NCI-H187 (cell line): ENCODE results near the gene RPL36.
"Not testable (repeated sequence)": the region's sequence is repeated elsewhere in the genome, so short reads cannot be mapped to it uniquely, and the experiment has no call there.

ENCODE experiments used
- DNase-seq, 2 experiments: peaks; one replicate each; lab custom pipeline; 2025; lab: John Stamatoyannopoulos, UW

Gene RPL36

GRCh38 chr19:5690955-5691821 lies 1.1 kb downstream of the RPL36 start:
- DNase-seq = no peak

- no peak for DNase-seq
Measured at GRCh38 chr19:5691822-5692722, 2.0 kb downstream of the RPL36 start.

DNA sequence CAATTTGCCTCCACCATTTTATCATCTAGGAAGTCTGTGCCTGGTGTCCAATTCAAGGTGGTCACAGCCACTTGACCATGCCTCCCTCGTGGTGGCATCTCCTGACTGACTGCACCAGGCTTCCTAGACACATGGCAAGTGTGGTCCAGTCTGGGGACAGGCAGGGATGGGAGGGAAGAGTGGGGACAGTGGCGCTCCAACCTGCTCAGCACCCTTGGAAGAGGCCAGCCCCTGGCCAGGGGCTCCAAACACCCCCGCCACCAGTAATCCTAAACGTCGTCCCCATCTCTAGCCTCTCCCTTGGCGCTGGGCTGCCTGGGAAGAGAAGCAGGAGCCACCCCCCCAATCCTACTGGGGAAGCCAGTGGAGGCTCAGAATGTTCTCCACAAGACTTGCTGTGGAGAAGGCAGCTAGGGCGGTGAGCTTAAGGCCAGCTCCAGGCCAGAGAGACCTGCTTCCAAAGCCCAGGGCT lies 2.7 kb downstream of the RPL36 start:
- DNase-seq = no peak

- DNase-seq = no peak
Measured at GRCh38 chr19:5693195-5694166, 3.4 kb downstream of the RPL36 start.

DNA sequence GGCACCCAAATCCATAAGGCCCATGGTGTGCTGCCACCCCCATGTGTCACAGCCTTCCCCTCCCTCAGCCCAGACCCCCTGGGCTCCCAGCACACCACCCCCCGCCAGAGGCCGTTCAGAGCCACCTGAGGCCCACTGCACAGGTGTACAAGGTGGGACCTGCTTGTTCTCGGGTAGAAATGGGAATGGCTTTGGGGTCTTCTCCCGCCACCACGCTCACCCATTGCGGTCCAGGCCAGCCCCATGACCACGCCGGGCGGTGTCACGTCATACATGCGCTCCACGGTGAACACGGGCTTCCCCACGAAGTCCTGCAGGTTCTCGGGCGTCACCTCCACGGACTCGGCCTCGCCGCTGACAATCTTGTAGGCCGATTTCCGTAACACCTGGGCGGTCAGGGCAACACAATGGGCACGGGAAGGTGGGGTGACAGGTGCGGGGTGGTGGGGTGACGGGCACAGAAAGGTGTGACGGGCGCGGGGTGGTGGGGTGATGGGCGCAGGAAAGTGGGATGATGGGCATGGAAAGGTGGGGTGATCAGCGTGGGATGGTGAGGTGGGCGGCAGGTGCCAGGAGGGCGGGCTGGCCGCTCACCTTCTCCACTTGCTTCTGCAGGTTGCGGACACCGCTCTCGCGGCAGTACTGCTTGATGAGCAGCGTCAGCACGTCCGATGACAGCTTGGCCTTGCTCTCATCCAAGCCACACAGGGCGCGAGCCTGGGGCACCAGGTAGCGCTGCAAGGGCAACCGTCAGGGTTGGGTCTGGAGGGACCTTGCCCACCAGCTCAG lies 4.3 kb downstream of the RPL36 start:
- DNase-seq = no peak

- no peak for DNase-seq
Measured at GRCh38 chr19:5694956-5695648, 5.0 kb downstream of the RPL36 start.

DNA sequence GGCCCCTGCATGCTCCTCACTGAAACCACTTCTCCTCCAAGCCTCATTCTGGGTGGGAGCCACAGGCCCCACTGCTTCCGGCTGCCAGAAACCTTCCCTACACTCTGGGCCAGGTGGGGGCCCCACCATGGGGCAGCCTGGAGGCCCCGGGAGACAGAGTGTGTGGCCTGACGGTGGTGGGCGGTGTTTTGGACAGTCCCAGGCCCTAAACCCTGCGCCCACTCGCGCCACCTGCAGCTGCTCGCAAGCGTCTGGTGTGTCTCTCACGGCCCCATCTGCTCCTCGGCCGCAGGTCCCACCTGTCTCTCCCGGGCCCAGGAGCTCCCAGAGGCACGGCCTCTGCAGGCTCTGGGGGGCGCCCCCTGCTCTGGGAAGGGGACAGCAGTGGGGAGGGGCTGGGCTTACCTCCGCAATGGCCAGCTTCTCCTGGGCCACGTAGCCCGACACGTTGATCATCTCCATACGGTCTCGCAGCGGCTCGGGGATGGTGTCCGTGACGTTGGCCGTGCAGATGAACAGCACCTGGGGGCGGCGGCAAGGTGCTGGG lies 5.6 kb downstream of the RPL36 start:
- DNase-seq = no peak

- no peak for DNase-seq
Measured at GRCh38 chr19:5696196-5697021, 6.3 kb downstream of the RPL36 start.

GRCh38 chr19:5697022-5697889 lies 7.2 kb downstream of the RPL36 start:
- no peak for DNase-seq

- no peak for DNase-seq
Measured at GRCh38 chr19:5697890-5698634, 8.0 kb downstream of the RPL36 start.

DNA sequence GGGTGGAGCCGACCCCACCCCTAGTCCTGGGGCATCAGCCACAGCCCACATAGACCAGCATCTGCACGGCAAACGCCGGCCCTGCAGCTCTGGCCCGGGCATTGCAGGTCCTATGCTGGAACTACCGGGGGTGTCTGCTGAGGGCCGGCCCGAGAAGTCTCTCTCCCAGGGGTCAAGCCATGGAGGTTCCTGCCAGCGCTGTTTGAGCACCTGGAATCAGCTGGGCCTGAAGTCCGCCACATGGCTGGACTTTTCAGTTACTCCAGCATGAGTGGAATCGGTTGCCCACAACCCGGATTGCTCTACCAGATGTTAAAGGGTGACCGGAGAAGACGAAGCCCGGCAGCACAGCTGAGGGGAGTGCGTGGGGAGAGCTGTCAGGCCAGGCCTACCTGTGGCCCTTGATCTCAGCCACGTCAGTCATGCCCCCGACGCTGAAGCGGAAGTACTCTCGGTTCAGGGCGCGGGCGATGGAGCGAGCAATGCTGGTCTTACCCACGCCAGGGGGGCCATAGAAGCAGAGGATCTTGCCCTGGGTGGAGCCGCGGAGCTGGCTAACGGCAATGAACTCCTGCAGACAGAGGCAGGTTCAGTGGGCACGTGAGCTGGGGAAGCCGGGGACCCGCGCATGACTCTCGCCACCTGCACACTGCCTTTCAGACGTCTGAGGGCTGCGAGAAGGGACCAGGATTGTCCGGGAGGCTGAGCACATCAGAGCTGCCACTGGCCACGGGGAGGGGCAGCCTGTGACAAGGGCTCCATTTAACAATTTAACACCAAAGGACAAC lies 8.7 kb downstream of the RPL36 start:
- DNase-seq = no peak

- no peak for DNase-seq
Measured at GRCh38 chr19:5700455-5701092, 10.5 kb downstream of the RPL36 start.

DNA sequence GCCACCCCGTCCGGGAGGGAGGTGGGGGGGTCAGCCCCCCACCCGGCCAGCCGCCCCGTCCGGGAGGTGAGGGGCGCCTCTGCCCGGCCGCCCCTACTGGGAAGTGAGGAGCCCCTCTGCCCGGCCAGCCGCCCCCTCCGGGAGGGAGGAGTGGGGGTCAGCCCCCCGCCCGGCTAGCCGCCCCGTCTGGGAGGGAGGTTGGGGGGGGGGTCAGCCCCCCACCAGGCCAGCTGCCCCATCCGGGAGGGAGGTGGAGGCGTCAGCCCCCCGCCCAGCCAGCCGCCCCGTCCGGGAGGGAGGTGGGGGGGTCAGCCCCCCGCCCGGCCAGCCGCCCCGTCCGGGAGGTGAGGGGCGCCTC lies 11.9 kb downstream of the RPL36 start:
- not testable (repeated sequence) for DNase-seq

- no peak for DNase-seq
Measured at GRCh38 chr19:5703819-5704818, 14.0 kb downstream of the RPL36 start.

- DNase-seq = no peak
Measured at GRCh38 chr19:5705552-5705951, 15.5 kb downstream of the RPL36 start.
